HG02840 (cell line): ENCODE measurements around the gene ORM1.

Experiments
- ATAC-seq: cut with Tn5 transposase; IDR thresholded peaks from one replicate; pipeline ENCODE4 v1.9.1; 2021; ENCODE audit warnings: mild to moderate bottlenecking, moderate library complexity, moderate number of reproducible peaks; ENCODE audit not compliant: unreplicated experiment, low FRiP score

The ORM1 gene

DNA sequence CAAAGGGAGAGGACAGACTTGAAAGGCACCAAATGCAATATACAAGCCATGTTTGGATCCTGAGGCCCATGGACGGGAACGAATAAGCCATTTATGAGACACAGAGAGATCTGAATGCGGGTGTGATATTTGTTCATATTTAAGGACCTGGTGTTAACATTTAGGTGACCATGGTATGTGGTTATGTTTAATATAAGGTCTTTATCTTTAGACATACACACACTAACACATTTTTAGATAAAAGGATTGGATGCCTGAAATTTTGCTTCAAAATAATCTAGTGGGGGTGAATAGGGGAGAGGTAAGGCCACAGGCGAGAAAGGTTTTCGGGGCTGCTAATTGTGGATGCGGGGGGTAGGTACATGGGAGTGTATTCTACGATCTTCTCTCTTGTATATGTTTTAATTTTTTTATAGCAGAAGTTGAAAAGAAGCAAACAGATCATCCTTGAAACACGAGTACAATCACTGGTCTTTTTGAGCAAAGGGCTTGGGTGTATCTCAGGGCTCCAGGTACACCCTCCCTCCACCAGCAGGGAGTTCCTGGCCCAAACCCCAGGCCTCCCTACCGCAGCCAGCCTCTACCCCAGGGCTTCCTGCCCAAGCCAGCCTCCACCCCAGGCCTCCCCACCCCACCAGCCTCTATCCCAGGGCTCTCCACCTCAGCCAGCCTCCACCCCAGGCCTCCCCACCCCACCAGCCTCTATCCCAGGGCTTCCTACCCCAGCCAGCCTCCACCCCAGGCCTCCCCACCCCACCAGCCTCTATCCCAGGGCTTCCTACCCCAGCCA lies 52.7 kb downstream of the ORM1 start:
- no peak for ATAC-seq
